ENCODE results near the gene TIMM23. TPM values are rescaled to one million over a fixed set of nuclear protein-coding genes. Genes with fewer than 3 reads are reported as not detected.

TIMM23 gene
- total RNA-seq, 4 donors from 2014 or later = 17.2 to 52.6 (median 35.9) TPM

- WGBS, 2 donors (ENCODE audit: low coverage in 1 of 2) = 38 to 57% methylated on average over 2 of the region's 2 CpGs
- Histone ChIP-seq H3K9me3 (no peaks in the 10 kb centered on the region), H3K4me1 (peaks cover 15 to 63% (median 46%) of the 10 kb centered on the region in 4 donors), H3K4me3 (no peak overlapping the region), H3K36me3 (peaks cover 0 to 8% (median 3%) of the 10 kb centered on the region in 4 donors), H3K27ac (peak overlapping the region in 2 of 4 donors; percentile 23 to 49), H3K27me3 (no peaks in the 10 kb centered on the region)
- TF ChIP-seq POLR2AphosphoS5 (IDR thresholded peaks at IDR 0.05) (no peak), POLR2A (IDR thresholded peaks at IDR 0.05) (no peak), CTCF (IDR thresholded peaks at IDR 0.05) (no peak)
- in situ Hi-C loops (cut with MboI; ENCODE audit: low pct_ligation_motif_present in 1 of 4, low pct_unique_long_range_greater_than_20kb in 1 of 4, low sequenced_read_pairs in 3 of 4) (no loop called here), intact Hi-C loops (cut with DNase I; ENCODE audit: low total_unique reads) (no loop called here)
- DNase-seq = no peak
Measured at GRCh38 chr10:46018453-46019176, 46.3 kb downstream of the TIMM23 start.

- Histone ChIP-seq H3K4me1 (peaks cover 21 to 68% (median 52%) of the 10 kb centered on the region in 4 donors), H3K36me3 (peaks cover 0 to 3% (median under 1%) of the 10 kb centered on the region in 4 donors), H3K9me3 (no peaks in the 10 kb centered on the region), H3K4me3 (no peak overlapping the region), H3K27ac (peak overlapping the region; percentile 23 to 49 (median 32)), H3K27me3 (no peaks in the 10 kb centered on the region)
- intact Hi-C loops (cut with DNase I; ENCODE audit: low total_unique reads) = no loop called here
- TF ChIP-seq POLR2A (IDR thresholded peaks at IDR 0.05) = no peak
- TF ChIP-seq CTCF (IDR thresholded peaks at IDR 0.05) = no peak
- no peak for TF ChIP-seq EP300 (IDR thresholded peaks at IDR 0.05; ENCODE audit: low read depth)
- no peak for TF ChIP-seq POLR2AphosphoS5 (IDR thresholded peaks at IDR 0.05)
- no peak for DNase-seq
- WGBS, 2 donors (ENCODE audit: low coverage in 1 of 2) = 94% methylated on average over 3 of the region's 3 CpGs; no CpG with 5 or more reads in 1 of the 2 donors
- in situ Hi-C loops (cut with MboI; ENCODE audit: low pct_ligation_motif_present in 1 of 4, low pct_unique_long_range_greater_than_20kb in 1 of 4, low sequenced_read_pairs in 3 of 4) = no loop called here
Measured at GRCh38 chr10:46019177-46019528, 46.9 kb downstream of the TIMM23 start.

GRCh38 chr10:46019569-46020343, 47.5 kb downstream of the TIMM23 start:
- Histone ChIP-seq H3K27ac (peak overlapping the region; percentile 23 to 49 (median 35)), H3K4me1 (peaks cover 21 to 74% (median 57%) of the 10 kb centered on the region in 4 donors), H3K4me3 (no peak overlapping the region), H3K36me3 (no peaks in the 10 kb centered on the region), H3K27me3 (no peaks in the 10 kb centered on the region), H3K9me3 (no peaks in the 10 kb centered on the region)
- in situ Hi-C loops (cut with MboI; ENCODE audit: low pct_ligation_motif_present in 1 of 4, low pct_unique_long_range_greater_than_20kb in 1 of 4, low sequenced_read_pairs in 3 of 4) (no loop called here), intact Hi-C loops (cut with DNase I; ENCODE audit: low total_unique reads) (no loop called here)
- 36 to 69% methylated on average over 4 to 7 of the region's 7 CpGs for WGBS, 2 donors (ENCODE audit: low coverage in 1 of 2)
- DNase-seq = peak; percentile 16
- TF ChIP-seq POLR2A (IDR thresholded peaks at IDR 0.05) (no peak), EP300 (IDR thresholded peaks at IDR 0.05; ENCODE audit: low read depth) (no peak), CTCF (IDR thresholded peaks at IDR 0.05) (no peak)

GRCh38 chr10:46020344-46020657, 48.0 kb downstream of the TIMM23 start:
- Histone ChIP-seq H3K27ac (peak overlapping the region; percentile 23 to 49 (median 35)), H3K27me3 (no peaks in the 10 kb centered on the region), H3K4me1 (peaks cover 25 to 80% (median 62%) of the 10 kb centered on the region in 4 donors), H3K9me3 (no peaks in the 10 kb centered on the region), H3K4me3 (no peak overlapping the region), H3K36me3 (no peaks in the 10 kb centered on the region)
- in situ Hi-C loops (cut with MboI; ENCODE audit: low pct_ligation_motif_present in 1 of 4, low pct_unique_long_range_greater_than_20kb in 1 of 4, low sequenced_read_pairs in 3 of 4) = no loop called here
- intact Hi-C loops (cut with DNase I; ENCODE audit: low total_unique reads) = no loop called here
- 73 to 100% methylated on average over 2 to 3 of the region's 3 CpGs for WGBS, 2 donors (ENCODE audit: low coverage in 1 of 2)
- no peak for DNase-seq
- no peak for TF ChIP-seq POLR2A (IDR thresholded peaks at IDR 0.05)
- no peak for TF ChIP-seq EP300 (IDR thresholded peaks at IDR 0.05; ENCODE audit: low read depth)
- no peak for TF ChIP-seq POLR2AphosphoS5 (IDR thresholded peaks at IDR 0.05)
- no peak for TF ChIP-seq CTCF (IDR thresholded peaks at IDR 0.05)
